Right cardiac atrium (tissue), 5 donors: ENCODE data around the gene CFAP97D1. TPM values are rescaled to one million over a fixed set of nuclear protein-coding genes. Genes with fewer than 3 reads are reported as not detected.

ENCODE experiments used
- ATAC-seq, 2 donors: fragments of 200-7000 bp; cut with Tn5 transposase; one replicate each; pipeline versions ENCODE4 v1.8.0 to v1.9.1; 2020; ENCODE audit warnings: moderate library complexity in 2 of 2, mild to moderate bottlenecking in 1 of 2
- DNase-seq, 3 donors: peaks; one replicate each; pipeline ENCODE4 v3.0.0-alpha.2; 2020
- H3K27ac ChIP-seq: one replicate; pipeline ENCODE4 v1.5.1; 2013; ENCODE audit warnings: mild to moderate bottlenecking, low read length, control low read depth, moderate library complexity
- H3K27me3 ChIP-seq: one replicate; pipeline ENCODE4 v1.6.1; 2013; ENCODE audit not compliant: control insufficient read depth, insufficient read depth
- H3K4me1 ChIP-seq: one replicate; pipeline ENCODE4 v1.6.1; 2013; ENCODE audit warnings: low read length; ENCODE audit not compliant: control insufficient read depth, insufficient read depth
- H3K4me3 ChIP-seq: one replicate; pipeline ENCODE4 v1.5.1; 2013; ENCODE audit warnings: low read length, control low read depth
- H3K9me3 ChIP-seq: one replicate; pipeline ENCODE4 v1.6.1; 2013; ENCODE audit warnings: low read length; ENCODE audit not compliant: control insufficient read depth
- WGBS: extraction: QIAGEN DNeasy Blood & Tissue Kit; methylation state at CpG from one replicate; pipeline ENCODE4 v1.1.7; 2013; 5-methylcytosine and 5-hydroxymethylcytosine counted together
- intact Hi-C, 4 donors: fragments of 100-400 bp; cut with DNase I; formaldehyde crosslinking; loops; one replicate each; pipeline versions ENCODE4 v1.11.0 to v1.14.0; 2022 to 2023
- polyA plus RNA-seq: library from polyadenylated mRNA; stranded (reverse); fragments of 200-250 nt; gene quantifications from one replicate; pipeline ENCODE4 v1.2.3, GENCODE V29; 2013
- total RNA-seq, 4 donors: library from RNA; stranded (reverse); fragmentation: NEBNext Ultra II Directional; extraction: Animal tissue kit (Norgen Biotek cat#: 25700); gene quantifications; one replicate each; pipeline ENCODE4 v1.2.1, GENCODE V29; 2021
- donor health status: healthy with polysubstance abuse.
- donor health status: DM: no; HTN: yes; CAD: no.
- donor health status: DM: no; HTN: no; CAD: no.
- donor health status: DM: no; HTN: yes; CAD: no; lungs with severe emphysema.
- donor health status: DM: yes; HTN: yes; CAD: no.

The CFAP97D1 gene
- total and polyA plus RNA-seq, 5 donors = 0.02 to 0.28 TPM; not detected in 3

DNA sequence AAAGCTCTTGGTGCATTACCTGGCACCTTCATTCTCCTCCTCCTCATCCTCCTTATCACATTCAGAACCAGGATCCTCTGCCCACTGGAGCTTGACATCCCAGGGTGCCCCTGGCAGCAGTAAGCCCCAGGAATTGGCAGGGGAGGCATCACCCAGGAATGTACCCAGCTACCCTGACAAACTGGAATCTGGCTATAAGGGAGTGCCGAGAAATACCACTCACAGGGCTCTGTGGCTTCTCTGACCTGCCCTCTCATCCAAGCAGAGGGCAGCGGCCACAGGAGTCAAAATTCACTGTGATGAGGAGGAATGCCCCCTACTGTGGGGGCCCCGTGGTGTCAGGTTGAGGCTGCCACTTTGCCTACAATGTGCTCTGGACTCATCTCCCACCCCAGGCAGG, 33.2 kb downstream of the CFAP97D1 start:
- DNase-seq (no peak), ATAC-seq (no peak)
- Histone ChIP-seq H3K27me3 (no peaks in the 10 kb centered on the region), H3K9me3 (no peaks in the 10 kb centered on the region), H3K4me3 (no peak overlapping the region), H3K27ac (no peak overlapping the region), H3K4me1 (peaks cover 2% of the 10 kb centered on the region)
- intact Hi-C loops = no loop called here
- WGBS = 89% methylated on average over 3 of the region's 3 CpGs

DNA sequence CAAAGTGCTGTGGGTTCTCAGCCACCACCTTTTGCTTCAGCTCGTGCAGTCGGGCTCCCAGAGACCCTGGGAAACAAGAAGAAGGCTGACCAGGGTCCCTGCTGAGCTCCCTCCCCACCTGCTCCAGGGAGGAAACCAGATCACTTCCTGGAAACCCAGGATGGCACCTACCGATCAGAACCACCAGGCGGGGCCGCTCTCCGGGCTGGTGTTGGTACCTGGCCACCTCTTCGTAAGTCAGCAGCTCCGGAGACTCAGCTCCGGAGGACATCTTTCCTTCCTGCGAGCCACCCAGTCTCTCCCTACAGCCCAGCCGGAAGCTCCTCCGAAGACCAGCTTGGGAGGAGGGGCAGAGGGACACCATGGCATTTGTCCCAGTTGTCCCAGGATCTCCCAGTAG, 33.8 kb downstream of the CFAP97D1 start:
- H3K4me1 ChIP-seq = peaks cover 2% of the 10 kb centered on the region
- no peaks in the 10 kb centered on the region for H3K27me3 ChIP-seq
- intact Hi-C loops = no loop called here
- DNase-seq (no peak), ATAC-seq (no peak)
- no peaks in the 10 kb centered on the region for H3K9me3 ChIP-seq
- H3K4me3 ChIP-seq = no peak overlapping the region
- H3K27ac ChIP-seq = no peak overlapping the region
- 83% methylated on average over 12 of the region's 12 CpGs for WGBS

GRCh38 chr17:43814714-43815113, 34.5 kb downstream of the CFAP97D1 start:
- DNase-seq = no peak
- no peak for ATAC-seq
- H3K4me1 ChIP-seq = peaks cover 2% of the 10 kb centered on the region
- H3K27me3 ChIP-seq = no peaks in the 10 kb centered on the region
- H3K4me3 ChIP-seq = no peak overlapping the region
- intact Hi-C loops = no loop called here
- no peaks in the 10 kb centered on the region for H3K9me3 ChIP-seq
- H3K27ac ChIP-seq = no peak overlapping the region
- 25% methylated on average over 1 of the region's 1 CpG for WGBS

- intact Hi-C loops = no loop called here
- H3K9me3 ChIP-seq = no peaks in the 10 kb centered on the region
- no peak for DNase-seq
- H3K27me3 ChIP-seq = no peaks in the 10 kb centered on the region
- peak in 1 of 2 donors; percentile 2 for ATAC-seq
- 86% methylated on average over 24 of the region's 24 CpGs for WGBS
- no peak overlapping the region for H3K27ac ChIP-seq
- peaks cover 5% of the 10 kb centered on the region for H3K4me1 ChIP-seq
- H3K4me3 ChIP-seq = no peak overlapping the region
Observed at GRCh38 chr17:43816336-43817320, 36.4 kb downstream of the CFAP97D1 start.

- Histone ChIP-seq H3K9me3 (no peaks in the 10 kb centered on the region), H3K4me1 (peaks cover 8% of the 10 kb centered on the region), H3K4me3 (no peak overlapping the region), H3K27me3 (no peaks in the 10 kb centered on the region), H3K27ac (peak overlapping the region; percentile 50)
- DNase-seq = no peak
- intact Hi-C loops = no loop called here
- WGBS = 81% methylated on average over 9 of the region's 9 CpGs
- ATAC-seq = no peak
Observed at GRCh38 chr17:43817826-43818225, 37.6 kb downstream of the CFAP97D1 start.

DNA sequence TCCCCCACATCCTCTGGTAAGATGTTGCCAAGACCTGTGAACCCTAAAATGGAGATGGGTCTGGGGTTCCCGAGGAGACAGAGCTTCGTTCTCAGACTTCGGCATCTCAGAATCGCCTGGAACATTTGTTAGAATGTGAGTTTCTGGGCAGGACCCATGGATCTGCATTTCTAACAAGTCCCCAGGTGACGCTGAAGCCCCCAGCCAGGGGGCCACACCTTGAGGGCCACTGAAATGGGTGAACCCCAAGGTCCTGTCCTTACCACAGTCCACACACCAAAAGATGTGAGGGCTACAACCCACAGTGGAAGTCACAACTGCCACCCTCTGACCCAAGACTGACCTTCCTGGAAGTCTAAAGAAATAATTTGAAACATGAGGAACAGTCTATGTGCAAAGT, 38.7 kb downstream of the CFAP97D1 start:
- no peak overlapping the region for H3K27ac ChIP-seq
- no peak for ATAC-seq
- peaks cover 11% of the 10 kb centered on the region for H3K4me1 ChIP-seq
- WGBS = 95% methylated on average over 5 of the region's 5 CpGs
- intact Hi-C loops = no loop called here
- H3K27me3 ChIP-seq = no peaks in the 10 kb centered on the region
- no peak for DNase-seq
- H3K4me3 ChIP-seq = no peak overlapping the region
- H3K9me3 ChIP-seq = no peaks in the 10 kb centered on the region

DNA sequence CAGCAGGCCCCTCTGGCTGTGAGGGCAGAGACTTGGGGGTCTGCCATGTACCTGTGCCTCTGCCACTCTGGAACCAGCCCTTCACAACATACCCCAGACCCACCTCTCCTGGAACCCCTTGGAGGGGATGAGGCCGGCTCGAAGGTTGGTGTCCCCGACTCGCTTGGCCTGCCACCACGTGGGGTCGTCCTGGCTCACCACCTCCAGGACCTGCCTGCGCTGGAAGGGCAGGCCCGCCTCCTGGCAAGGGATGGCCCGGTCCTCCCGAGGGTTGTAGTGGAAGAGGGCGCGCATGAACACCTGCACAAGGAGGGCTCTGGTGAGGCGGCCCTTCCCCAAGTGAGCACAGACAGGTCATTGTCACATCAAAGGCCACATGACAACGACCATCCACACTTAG, 40.5 kb downstream of the CFAP97D1 start:
- Histone ChIP-seq H3K9me3 (no peaks in the 10 kb centered on the region), H3K4me1 (peaks cover 16% of the 10 kb centered on the region), H3K4me3 (no peak overlapping the region), H3K27ac (no peak overlapping the region), H3K27me3 (no peaks in the 10 kb centered on the region)
- ATAC-seq = no peak
- DNase-seq = no peak
- 88% methylated on average over 14 of the region's 14 CpGs for WGBS
- intact Hi-C loops = no loop called here

- no peaks in the 10 kb centered on the region for H3K9me3 ChIP-seq
- 77% methylated on average over 5 of the region's 5 CpGs for WGBS
- ATAC-seq (peak; percentile 7 to 15), DNase-seq (no peak)
- H3K4me1 ChIP-seq = peaks cover 16% of the 10 kb centered on the region
- no peaks in the 10 kb centered on the region for H3K27me3 ChIP-seq
- intact Hi-C loops = no loop called here
- peak overlapping the region; percentile 91 for H3K27ac ChIP-seq
- no peak overlapping the region for H3K4me3 ChIP-seq
Observed at GRCh38 chr17:43822570-43823190, 42.4 kb downstream of the CFAP97D1 start.

GRCh38 chr17:43823350-43824084, 43.3 kb downstream of the CFAP97D1 start:
- no peak overlapping the region for H3K4me3 ChIP-seq
- H3K4me1 ChIP-seq = peaks cover 13% of the 10 kb centered on the region
- H3K9me3 ChIP-seq = no peaks in the 10 kb centered on the region
- intact Hi-C loops = no loop called here
- DNase-seq (peak; percentile 75 to 84 (median 82)), ATAC-seq (peak; percentile 76 to 85)
- H3K27me3 ChIP-seq = no peaks in the 10 kb centered on the region
- H3K27ac ChIP-seq = peak overlapping the region; percentile 96
- WGBS = 67% methylated on average over 10 of the region's 10 CpGs

DNA sequence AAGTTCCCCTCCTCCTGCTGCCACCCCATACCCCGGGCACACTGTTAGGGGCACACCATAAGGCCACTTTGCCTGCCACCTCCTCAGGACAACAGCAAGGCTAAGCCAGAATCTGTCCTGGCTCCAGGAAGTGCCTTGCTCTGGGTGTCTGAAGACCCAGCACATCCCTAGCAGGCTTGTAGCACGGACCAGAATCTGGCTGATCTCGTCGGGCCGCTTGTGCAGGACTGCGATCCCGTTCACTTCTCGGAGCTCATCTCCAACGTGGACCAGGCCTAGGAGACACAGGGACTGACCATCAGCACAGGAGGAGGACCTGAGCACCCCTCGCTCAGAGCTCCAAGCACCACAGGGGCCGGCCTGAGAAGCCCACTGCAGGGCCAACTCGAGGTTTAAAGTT, 45.3 kb downstream of the CFAP97D1 start:
- H3K27ac ChIP-seq = peak overlapping the region; percentile 47
- 92% methylated on average over 12 of the region's 12 CpGs for WGBS
- H3K27me3 ChIP-seq = no peaks in the 10 kb centered on the region
- peaks cover 13% of the 10 kb centered on the region for H3K4me1 ChIP-seq
- ATAC-seq = no peak
- no peaks in the 10 kb centered on the region for H3K9me3 ChIP-seq
- DNase-seq = no peak
- intact Hi-C loops = no loop called here
- H3K4me3 ChIP-seq = no peak overlapping the region

DNA sequence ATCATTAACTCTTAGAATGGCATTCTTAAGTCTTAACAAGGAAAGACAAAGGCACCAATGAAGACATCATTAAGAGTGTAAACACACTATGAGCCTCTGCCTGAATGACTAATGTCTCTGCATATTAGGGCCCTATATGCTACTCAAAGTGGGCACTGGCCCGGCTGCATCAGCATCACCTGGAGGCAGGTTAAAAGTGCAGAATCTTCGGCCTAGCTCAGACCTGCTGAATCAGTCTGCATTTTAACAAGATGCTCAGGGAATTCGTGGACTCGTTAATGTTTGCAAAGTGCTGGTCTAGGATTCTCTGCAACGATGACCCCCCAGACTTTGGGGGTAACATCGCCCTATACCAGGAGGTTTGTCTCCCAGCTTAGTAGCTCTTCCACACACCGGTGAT, 46.0 kb downstream of the CFAP97D1 start:
- WGBS = 93% methylated on average over 7 of the region's 7 CpGs
- ATAC-seq (no peak), DNase-seq (no peak)
- H3K4me3 ChIP-seq = no peak overlapping the region
- peak overlapping the region; percentile 27 for H3K27ac ChIP-seq
- peaks cover 10% of the 10 kb centered on the region for H3K4me1 ChIP-seq
- no peaks in the 10 kb centered on the region for H3K9me3 ChIP-seq
- H3K27me3 ChIP-seq = no peaks in the 10 kb centered on the region
- intact Hi-C loops = no loop called here
